H7 (cell line): Measurements from ENCODE around the gene LIM2. TPM values are rescaled to one million over a fixed set of nuclear protein-coding genes. Genes with fewer than 3 reads are reported as not detected.

ENCODE experiments used
- DNase-seq: peaks from one replicate; pipeline ENCODE4 v3.0.0; 2012
- H3K27me3 ChIP-seq: 2 replicates; pipeline ENCODE4 v1.6.0; 2011; ENCODE audit warnings: mild to moderate bottlenecking, low read length; ENCODE audit not compliant: control insufficient read depth, insufficient read depth
- H3K36me3 ChIP-seq: replicated peaks from 2 replicates; pipeline ENCODE4 v1.5.1; 2011; ENCODE audit warnings: low read length; ENCODE audit not compliant: control insufficient read depth, insufficient read depth
- H3K4me3 ChIP-seq: 2 replicates; pipeline ENCODE4 v1.5.1; 2011; ENCODE audit warnings: low read depth, mild to moderate bottlenecking, control low read depth, low read length, moderate library complexity; ENCODE audit not compliant: insufficient read depth
- total RNA-seq: library from RNA; depleted of rRNA; stranded (reverse); fragments of >200 nt; shearing (Covaris generic); gene quantifications from 2 replicates; pipeline ENCODE4 v1.2.3, GENCODE V29; 2014

LIM2 gene
- total RNA-seq, 1 experiment from 2014 or later, result not detected

DNA sequence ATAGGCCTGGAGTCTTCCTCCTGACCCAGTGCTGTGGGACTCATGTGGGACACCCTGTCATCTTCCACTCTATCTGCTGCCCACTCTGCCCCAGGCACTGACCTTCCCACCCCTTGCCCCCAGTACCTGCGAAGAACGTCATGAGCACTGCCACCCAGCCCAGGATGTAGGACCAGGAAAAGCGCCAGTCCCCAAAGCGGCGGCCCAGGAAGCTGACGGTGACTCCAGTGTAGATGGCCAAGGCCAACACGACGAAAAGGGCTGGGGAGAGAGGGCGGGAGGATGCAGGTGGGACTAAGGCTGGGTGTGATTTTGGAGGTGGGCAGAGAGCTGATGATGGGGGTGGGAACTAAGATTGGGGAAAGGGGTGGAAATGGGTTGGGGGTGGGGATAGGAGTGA, 7.4 kb downstream of the LIM2 start:
- DNase-seq, result no peak
- Histone ChIP-seq H3K27me3 (no peaks in the 10 kb centered on the region), H3K4me3 (no peak overlapping the region), H3K36me3 (no peaks in the 10 kb centered on the region)

DNA sequence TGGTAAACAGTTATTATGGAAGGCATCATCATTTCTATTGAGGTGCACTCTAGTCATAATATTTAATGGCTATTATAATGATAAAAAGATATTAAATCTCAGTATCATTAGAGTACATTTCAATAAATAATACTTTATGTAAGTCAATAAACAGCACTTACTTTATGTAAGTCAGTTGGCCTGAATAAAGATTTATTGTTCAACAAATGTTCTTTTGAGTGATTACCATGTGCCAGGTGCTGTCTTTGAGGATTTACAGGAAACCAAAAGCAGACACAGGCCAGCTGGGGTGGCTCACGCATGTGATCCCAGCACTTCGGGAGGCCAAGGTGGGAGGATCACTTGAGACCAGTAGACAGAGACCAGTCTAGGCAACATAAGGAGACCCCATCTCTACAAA, 10.4 kb downstream of the LIM2 start:
- Histone ChIP-seq H3K27me3 (no peaks in the 10 kb centered on the region; the same call in 1 of the 2 replicates), H3K4me3 (no peak overlapping the region), H3K36me3 (no peaks in the 10 kb centered on the region)
- DNase-seq, result no peak

DNA sequence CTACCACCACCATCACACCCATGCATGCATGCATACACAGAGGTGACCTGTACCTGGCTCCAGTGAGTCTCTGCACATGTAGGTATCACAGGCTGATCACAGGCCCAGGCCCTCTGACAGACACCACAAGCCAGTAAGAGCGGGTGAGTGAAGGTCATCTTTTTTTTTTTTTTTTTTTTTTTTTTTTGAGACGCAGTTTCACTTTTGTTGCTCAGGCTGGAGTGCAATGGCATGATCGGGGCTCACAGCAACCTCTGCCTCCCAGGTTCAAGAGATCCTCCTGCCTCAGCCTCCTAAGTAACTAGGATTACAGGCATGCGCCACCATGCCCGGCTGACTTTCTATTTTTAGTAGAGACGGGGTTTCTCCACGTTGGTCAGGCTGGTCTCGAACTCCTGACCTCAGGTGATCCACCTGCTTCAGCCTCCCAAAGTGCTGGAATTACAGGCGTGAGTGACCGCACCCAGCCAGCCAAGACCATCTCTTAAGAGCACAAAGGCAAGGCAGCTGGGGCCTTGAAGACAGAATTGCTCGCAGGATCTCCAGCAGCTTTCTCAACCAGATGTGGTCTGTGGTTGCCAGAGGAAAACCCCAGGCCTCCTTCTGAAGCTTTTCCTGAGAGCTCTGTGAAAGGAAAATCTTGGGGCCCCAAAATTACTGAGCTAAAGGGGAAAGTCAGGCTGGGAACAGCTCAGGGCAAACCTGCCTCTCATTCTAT, 12.1 kb downstream of the LIM2 start:
- Histone ChIP-seq H3K4me3 (no peak overlapping the region), H3K36me3 (no peaks in the 10 kb centered on the region), H3K27me3 (no peaks in the 10 kb centered on the region; the same call in 1 of the 2 replicates)
- no peak for DNase-seq

DNA sequence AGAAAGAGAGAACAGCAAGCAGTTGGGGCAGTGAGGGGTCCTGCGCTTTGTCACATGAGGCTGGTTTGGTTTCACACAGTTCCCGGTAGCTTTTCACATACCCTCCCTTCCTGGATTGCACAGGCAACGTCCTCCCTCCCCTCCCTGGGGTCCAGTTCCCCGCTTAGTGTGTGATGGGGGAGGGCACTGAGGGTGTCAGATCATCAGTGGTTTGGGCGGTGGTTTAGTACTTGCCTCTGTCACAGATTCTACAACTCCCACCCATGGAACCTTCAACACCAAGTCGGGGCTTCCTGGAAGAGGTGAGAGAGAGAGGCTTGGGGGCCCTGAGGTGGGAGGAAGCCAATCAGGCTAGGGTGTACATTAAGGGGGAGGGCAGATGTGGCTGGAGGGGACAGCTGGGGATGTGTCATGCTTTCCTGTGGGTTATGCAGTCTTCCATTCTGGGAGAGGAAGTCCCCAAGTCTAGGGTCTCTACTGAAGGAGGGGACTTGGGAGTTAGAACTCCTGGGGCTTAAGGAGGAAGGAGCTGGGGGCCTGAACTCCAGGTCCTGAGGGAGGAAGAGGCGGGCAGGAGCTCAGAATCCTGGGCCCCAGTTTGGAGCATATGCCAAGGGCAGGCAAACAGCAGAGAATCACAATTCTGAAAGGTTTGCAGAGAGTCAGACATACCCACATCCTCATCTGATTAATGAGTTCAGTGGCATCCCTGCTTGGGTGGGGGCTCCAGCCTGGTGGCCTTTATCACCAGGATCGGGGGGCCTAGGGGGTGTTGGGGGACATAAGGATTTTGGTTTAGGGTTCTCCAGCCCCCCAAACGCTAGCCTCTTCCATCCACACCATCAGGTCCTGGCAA, 14.9 kb downstream of the LIM2 start, which contains the start of gene NKG7:
Gene NKG7, minus strand, starts transcription at position 6 of the 856 bp plus-strand sequence. CDS start 119 bp downstream, outside the sequence.
- Histone ChIP-seq H3K27me3 (no peaks in the 10 kb centered on the region; the same call in 1 of the 2 replicates), H3K36me3 (no peaks in the 10 kb centered on the region), H3K4me3 (no peak within 1 kb of the TSS)
- DNase-seq, result no peak

DNA sequence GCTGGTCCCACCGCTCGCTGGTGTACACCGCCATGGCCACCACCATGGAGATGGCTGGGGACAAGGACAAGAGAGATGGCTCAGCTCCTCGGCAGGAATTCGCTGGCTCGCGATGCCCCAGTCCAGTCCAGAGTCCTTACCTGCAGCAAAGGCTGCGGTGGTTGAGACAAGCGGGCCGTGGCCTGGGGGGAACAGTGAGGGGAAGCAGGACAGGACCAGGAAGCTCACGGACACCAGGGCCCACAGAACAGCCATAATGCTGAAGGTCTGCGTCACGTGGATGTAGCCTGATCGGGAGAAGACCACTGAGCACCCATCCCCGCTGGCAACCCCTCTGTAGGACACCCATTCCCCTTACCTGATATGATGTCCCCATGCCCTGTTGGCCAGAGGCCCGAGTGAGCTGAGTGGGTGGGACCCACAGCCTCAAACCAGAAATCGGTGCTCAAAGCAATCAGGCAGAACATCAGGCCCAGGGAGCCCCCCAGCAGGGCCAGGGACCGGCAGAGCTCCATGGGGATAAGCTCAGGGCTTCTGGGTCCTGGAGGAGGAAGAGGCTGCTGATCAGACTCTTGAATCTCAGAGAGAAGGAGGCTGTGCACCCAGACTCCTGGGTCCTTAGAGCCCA, 15.6 kb downstream of the LIM2 start:
- DNase-seq, result no peak
- Histone ChIP-seq H3K36me3 (no peaks in the 10 kb centered on the region), H3K27me3 (no peaks in the 10 kb centered on the region; the same call in 1 of the 2 replicates), H3K4me3 (no peak overlapping the region)

DNA sequence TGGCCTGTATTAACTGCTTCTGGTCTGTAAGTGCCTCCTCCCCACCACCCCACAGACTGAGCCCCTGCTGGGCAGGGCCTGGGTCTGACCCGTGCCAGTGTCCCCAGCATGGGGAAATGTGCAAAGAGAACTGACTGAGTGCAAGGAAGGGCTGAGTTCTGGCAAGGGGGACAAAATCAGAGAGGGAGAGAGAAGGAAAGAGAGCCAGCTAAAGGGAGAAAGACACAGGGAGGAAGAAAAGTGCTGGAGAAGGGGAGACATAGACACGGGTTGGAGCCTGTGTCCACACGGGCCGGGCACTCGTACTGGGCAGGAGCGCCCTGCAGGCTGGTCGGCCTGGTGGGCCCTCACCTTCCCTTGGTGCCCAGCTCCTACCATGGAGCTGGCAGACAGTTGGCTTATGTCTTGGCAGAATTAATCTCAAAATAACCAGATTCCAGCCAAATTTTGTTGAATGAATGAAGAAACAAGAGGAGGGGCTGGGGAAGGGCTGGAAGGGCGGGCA, 16.5 kb downstream of the LIM2 start:
- no peak overlapping the region for H3K4me3 ChIP-seq
- H3K36me3 ChIP-seq, result no peaks in the 10 kb centered on the region
- H3K27me3 ChIP-seq, result no peaks in the 10 kb centered on the region; the same call in 1 of the 2 replicates
- peak; percentile 10 for DNase-seq

DNA sequence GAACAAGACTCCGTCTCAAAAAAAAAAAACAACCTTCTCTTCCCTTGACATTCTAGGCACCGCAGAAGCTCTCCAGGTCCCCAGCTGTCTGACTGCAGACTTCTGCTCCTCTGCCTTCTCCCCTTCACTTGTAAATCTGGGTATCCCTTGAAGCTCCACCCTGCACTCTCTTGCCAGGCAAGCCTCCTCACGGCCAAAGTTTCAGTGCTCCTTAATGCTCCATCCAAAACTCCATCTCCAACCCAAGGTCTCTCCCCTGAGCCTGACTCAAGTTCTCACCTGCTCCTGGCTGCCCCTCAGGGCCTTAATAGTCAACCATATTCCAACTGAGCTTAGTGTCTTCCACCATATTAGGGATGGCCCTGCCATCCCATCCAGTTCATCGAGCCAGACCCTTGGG, 17.5 kb downstream of the LIM2 start:
- H3K36me3 ChIP-seq, result no peaks in the 10 kb centered on the region
- H3K4me3 ChIP-seq, result no peak overlapping the region
- DNase-seq, result no peak

DNA sequence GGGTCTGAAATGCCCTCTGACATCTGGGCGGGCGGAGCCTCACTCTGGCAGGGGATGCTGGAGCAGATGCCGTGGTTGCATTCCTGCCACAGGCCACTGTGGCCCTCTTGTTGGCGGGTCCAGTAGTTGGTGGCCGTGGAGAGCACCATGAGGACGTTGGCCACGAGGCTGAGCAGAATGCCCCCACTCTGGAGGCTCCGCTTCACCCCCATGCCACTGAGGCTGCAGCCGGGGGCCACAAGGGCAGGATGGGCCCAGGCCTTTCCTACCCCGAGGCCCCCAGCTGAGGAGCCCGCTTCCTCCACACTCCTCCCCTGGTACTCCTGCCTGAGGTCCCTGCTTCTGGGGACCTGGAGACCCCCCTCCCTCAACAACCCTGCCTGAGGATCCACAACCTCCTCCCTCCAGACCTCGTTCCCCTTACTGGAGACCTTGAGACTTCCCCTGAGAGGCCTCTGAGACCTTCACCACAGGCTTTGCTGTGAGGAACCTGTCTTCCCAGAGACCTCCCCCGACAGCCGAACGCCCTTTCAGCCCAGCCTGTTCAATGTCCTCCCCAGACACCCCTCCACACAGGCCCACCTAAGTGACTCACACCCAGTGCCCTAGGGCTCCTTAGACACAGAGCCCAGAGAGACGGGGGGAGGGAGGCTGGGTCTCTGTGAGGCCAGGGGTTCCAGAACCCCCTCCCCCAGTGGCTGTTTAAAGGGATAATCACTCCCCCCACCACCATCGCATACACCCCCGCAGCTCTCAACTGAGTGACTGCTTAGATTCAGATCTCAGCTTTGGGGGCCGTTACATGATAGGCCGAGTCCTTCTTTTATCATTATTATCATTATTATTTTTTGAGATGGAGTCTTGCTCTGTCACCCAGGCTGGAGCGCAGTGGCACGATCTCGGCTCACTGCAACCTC, 19.1 kb downstream of the LIM2 start, which contains the start of gene CLDND2:
Gene CLDND2, minus strand, starts transcription at position 638 of the 917 bp plus-strand sequence. Its CDS starts 426 bp downstream, at position 212.
- Histone ChIP-seq H3K27me3 (no peaks in the 10 kb centered on the region; the same call in 1 of the 2 replicates), H3K4me3 (peak within 1 kb of the TSS; percentile 90), H3K36me3 (no peaks in the 10 kb centered on the region)
- DNase-seq, result no peak

More for the DNA sequence above, 17.5 kb downstream of the LIM2 start:
- H3K27me3 ChIP-seq, result no peaks in the 10 kb centered on the region; the same call in 1 of the 2 replicates

DNA sequence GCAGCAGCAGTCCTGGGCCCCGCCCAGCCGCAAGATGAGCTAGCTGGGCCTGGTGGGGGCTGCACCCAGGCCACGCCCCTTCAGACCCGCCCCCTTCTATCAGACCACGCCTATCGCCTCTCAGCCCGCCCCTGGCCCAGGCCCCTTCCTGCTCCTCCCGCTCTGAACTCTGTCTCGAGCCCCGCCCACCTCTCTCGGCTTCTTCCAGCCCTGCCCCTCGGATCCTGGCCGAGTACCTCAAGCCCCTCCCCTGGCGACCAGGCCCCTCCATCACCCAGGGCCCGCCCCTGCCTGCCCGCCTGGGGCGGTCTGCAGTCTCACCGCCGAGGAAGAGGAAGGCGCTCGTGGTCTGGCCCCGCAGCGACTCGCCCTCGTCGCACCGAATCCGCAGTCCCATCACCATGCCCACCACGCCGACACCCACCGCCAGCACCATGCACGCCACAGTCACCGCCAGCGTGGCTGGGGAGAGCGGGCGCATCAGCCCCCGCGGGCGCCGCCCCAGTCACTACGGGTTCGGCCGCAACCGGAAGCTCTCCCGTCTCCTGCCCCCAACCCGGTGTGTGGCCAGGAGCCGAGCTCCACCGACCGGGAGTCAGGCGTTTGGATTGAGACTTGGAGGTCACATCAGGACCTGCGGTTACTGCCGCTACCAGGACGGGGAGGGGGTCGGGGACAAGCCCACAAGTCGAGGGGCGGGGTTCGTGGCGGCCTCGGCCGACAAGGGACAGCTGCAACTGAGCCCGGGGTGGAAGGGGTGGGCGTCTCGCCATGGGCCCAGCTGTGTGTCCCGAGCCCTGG, 20.0 kb downstream of the LIM2 start:
- peak; percentile 100 for DNase-seq
- H3K4me3 ChIP-seq, result peak overlapping the region; percentile 90
- no peaks in the 10 kb centered on the region for H3K36me3 ChIP-seq
- H3K27me3 ChIP-seq, result no peaks in the 10 kb centered on the region; the same call in 1 of the 2 replicates

DNA sequence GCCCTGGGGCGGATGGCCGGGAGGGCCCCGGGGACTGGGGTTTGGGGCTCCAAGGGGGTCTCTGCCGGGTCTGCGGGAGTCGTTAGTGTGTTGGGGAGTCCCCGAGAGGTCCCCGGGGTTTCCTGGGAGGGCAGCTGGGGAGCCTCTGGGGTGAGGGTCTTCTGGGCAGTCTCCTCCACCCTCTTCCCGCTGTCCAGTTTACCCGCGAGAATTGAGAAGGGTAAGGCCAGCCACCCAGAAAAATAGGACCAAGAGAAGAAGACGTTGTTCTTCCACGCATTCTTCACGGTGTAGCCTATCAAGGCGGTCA, 20.6 kb downstream of the LIM2 start:
- H3K4me3 ChIP-seq, result peak overlapping the region; percentile 89
- H3K36me3 ChIP-seq, result no peaks in the 10 kb centered on the region
- DNase-seq, result no peak
- H3K27me3 ChIP-seq, result no peaks in the 10 kb centered on the region

DNA sequence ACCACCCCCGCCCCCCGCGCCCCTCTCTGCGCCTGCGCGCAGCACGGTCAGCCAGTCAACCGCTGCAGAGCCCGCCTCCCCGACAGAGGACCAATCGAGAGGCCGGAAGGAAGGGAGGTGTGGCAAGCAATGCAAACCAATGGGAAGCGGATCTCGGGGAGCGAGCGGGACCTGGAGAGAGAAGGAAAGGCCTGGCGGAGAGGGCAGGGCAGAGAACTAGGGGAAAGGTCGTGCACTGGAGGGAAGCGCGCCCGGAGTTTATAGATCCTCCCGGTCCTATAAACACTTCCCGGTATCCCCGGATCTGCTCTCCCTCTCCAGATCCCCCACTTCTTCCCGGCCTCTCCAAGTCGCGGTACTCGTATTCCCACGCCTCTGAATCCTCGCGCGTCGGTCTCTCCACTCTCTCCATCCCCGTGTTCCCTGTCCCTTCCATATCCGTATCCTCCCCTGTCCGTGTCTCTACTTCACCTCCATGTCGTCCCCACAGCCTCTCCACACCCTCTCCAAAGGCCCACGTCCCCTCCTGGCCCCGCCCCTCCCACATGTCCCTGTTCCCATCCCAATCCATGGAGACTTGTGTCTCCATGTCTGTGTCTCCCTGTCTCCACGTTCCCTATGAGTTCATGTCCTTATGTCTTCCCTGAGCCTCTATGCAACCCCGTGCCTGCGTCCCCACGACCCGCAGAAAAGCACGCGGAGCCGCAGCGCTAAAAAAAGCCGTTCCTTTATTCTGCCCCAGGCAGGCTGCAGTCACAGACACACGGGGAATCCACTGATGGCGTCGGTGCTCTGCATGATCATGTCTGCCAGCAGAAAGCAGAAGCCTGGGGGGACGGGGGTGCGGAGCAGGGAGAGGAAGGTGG, 21.2 kb downstream of the LIM2 start:
- peak; percentile 99 for DNase-seq
- H3K4me3 ChIP-seq, result peak overlapping the region; percentile 89
- H3K36me3 ChIP-seq, result no peaks in the 10 kb centered on the region
- no peaks in the 10 kb centered on the region for H3K27me3 ChIP-seq

DNA sequence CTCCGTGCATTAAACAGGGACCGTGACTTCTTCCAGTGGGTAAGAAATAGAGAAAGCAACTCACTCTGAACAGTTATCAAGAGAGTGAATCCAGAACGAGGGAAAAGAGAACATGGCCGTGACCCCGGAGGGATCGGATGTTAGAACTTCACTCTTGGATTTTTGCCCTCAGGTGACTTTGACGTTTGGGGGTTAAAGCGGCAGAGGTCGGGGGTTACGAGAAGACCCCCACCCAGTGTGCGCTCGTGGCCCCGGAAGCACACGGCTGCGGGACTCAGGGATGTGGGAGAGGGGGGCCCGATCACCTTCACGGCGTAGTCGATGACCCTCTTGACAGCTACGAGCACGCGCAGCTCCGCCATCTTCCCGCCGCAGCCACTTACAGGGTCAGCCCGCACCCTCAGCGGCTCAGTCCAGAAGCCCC, 21.8 kb downstream of the LIM2 start, which contains the start of gene ETFB:
Gene ETFB, minus strand, starts transcription at position 424 of the 424 bp plus-strand sequence. Its CDS starts 62 bp downstream, at position 362.
- DNase-seq, result no peak
- Histone ChIP-seq H3K4me3 (peak within 1 kb of the TSS; percentile 89), H3K36me3 (no peaks in the 10 kb centered on the region), H3K27me3 (no peaks in the 10 kb centered on the region)
